Activated CD4-positive, CD25-positive, alpha-beta regulatory T cell (primary cell): Measurements from ENCODE around the gene LINGO4.

Experiments
- DNase-seq, 4 experiments: peaks; one replicate each; lab custom pipeline; 2025; lab: John Stamatoyannopoulos, UW

Gene LINGO4

DNA sequence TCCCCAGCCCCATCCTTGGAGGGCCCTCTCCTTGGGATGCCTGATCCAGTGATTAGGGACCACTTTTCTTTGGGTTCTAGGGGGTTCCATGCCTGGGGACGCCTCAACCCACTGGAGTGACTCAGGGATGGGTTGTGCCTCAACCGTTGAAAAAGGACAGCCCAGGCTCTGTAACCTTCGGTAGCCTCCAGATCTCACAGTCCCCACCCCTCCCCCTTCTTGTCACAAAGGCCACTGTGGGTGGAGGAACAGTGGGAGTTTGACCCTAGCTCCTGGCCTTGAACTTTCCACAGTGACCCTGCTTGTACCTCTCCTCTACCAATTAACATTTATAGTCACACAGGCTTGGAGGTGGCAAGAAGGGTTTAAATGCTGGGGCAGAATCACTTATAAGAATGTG is 29.0 kb upstream of the LINGO4 start:
- no peak for DNase-seq

DNA sequence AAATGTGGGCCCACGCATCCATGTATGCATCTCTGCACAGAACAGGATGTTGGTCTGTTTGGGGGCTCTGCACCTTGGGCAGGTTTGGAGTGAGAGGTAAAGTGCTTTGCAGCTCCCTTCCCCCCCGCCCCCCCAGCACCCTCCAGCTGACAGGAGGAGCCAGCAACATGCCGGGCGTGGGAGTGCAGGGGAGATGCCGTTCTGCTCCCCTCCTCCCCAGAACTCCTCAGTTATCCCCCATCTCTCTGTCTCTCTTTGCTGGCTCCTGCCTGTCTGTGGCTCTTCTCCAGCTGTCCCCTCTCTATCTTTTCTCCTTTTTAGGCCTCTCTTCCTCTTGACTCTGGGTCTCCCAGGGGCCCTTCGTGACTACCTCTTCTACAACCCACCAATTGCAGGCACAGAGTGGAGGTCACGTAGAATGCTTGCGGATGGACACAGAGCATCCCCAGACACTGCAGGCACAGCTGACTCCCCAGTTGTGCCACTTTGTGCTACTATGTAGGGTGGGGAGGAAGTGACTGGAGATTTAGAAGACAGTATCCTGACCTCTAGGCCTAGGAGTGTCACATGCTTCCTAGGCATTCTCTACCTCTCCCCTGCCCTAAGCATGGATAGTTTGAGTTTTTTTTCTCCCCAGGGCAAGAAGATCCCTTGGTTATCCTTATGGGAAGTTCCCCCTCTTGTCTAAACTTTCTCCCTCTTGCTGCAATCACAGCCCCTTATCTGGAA is 28.1 kb upstream of the LINGO4 start:
- DNase-seq: no peak

DNA sequence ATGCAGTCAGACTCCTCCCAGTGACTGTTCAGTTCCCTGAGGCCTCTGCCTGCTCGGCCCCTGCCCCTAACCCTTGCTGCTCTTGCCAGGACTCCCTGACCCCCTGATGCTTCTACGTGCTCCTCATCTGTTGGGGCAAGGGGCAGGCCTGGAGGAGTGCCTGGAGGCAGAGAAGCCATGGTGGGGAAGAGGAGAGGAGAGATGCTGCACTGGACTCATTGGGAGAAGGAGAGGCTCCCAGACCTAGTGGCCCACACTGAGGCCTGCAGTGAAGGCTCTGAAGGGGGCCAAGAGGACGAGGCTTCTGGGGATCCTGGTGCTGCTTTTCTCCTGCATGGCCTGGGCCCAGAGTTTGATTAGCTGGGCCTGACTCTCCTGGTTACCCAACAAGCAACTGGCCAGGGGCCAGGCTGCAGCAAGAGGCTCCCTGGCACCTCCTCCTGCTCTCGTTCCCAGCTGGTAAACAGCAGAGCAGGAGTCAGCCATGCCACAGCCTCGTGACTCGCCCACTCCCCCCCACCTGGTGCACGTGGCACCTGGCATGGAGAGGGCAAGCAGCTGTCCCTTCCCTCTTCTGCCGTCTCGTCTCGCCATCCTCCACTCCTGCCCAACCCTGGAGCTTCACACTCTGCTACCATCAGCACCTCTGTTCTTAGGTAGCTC is 27.2 kb upstream of the LINGO4 start:
- DNase-seq: no peak

DNA sequence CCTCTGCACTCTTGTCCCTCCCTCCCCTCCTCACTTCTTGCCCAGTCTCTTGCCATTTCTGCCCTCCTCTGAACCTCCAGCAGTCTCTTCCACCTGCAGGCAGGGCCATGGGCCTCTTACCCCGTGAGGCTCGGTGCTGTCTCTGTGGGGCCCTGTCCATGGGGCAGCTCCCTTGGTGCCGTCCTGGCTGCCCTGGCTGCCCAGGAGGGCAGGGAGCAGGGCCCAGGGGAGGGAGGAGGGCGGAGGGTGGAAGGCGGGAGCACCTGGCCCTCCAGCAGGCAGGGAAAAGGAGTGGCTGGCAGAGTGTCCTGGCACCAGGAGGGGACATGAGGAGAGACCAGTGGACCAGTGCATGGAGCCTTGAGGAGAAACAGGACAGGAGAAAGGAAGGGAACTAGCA is 26.4 kb upstream of the LINGO4 start, which contains the start of gene RORC:
Gene RORC (minus strand): TSS at position 198 of the 400 bp plus-strand sequence. CDS start 38 bp downstream, at position 160.
- DNase-seq: no peak

DNA sequence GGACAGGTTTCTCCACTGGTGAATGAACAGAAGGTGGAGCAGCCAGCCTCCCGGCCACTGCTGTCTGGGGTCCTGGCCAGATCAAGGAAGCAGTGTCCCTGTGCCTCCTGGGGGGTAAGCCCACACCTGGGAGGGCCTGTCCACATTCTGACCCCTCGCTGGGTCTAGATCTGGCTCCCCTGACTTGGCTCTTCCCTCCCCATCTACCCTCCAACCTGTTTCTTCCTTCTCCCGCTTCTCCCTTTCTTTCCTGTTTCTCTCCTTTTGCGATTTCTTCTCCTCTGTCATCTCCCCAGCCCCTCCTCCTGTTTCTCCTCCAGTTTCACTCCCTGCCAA is 26.0 kb upstream of the LINGO4 start:
- no peak for DNase-seq

DNA sequence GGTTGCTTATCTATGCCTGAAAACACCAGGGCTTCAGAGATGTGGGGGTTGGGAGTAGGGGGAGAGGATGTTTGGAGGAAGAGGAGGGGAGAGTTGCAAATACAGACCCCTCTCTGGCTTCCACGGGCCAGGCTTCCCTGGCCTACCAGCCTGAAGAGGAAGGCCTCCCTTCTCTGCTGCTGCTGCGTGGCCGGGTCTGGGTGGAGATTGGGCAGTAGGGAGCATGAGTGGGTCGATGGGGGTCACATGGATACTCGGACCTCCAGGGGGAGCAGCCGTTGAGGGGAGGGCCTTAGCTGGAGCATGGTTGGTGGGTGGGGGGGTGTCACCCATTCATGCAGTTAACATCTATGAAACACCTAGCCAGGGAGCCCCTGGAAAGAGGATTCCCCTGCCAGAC is 24.8 kb upstream of the LINGO4 start:
- DNase-seq: no peak

DNA sequence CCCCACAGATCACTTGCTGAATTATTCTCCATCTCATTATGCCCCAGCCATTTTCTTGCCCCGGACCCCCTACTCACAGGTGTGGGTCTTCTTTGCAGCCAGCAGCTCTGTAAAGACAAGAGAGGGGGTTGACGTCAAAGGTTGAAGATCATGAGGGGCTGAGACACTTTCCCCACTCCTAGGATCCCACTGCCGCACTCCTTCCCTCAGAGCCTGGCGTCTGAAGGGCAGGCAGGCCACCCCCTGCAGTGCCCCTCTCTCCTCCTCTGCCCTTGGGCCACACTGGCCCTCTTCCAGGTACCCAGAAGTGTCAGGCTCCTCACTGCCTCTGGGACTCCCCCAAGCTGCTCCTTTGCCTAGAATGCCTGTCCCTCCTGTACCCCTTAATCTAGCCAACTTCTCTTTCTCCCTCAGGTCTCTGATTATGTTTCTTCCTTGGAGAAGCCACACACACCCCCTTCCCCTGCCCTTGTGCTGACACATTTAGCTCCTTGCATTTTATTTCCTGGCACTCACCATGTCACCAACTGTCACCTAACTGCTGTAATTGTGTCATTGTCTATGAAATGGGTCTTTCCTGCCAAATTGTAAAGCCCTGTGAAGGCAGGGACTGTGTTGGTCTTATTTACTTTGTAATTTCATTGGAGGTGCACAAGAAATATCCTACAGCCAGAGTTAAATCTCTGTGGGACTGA is 24.3 kb upstream of the LINGO4 start:
- no peak for DNase-seq

DNA sequence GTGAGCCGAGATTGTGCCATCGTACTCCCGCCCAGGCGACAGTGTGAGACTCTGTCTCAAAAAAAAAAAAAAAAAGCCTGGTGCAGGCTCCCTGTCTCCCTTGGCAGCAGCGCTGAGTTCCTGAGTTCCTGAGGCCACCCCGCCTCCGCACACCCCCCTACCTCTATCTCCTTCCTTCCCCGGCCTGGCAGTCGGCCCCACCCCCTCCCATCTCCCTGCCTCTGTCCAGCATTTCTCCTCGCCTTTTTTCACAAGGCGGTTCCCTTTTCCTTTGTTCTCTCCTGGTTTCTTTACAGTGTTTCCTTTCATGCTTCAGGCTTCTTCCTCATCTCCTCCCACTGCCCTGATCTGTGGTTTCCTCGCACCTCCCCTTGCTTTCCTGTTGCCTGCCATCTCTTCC is 23.7 kb upstream of the LINGO4 start:
- no peak for DNase-seq

DNA sequence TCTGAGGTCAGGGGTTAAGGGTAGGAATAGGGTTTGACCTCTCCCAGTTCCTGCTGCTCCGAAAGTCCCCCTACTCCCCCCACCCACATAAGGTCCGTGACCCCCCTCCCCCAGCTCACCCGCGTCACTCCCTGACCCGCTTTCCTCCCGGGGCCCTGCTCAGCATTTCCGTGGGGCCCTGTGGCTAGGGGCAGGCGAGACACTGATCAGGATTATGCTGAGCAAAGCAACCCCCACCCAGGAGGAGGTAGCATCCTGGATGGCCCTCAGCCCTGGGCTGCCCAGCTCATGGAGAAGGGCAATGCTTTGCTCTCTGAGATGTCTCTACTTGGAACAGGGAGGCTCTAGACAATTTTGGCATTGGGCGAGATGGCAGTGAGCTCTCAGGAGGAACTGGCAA is 22.6 kb upstream of the LINGO4 start:
- no peak for DNase-seq

DNA sequence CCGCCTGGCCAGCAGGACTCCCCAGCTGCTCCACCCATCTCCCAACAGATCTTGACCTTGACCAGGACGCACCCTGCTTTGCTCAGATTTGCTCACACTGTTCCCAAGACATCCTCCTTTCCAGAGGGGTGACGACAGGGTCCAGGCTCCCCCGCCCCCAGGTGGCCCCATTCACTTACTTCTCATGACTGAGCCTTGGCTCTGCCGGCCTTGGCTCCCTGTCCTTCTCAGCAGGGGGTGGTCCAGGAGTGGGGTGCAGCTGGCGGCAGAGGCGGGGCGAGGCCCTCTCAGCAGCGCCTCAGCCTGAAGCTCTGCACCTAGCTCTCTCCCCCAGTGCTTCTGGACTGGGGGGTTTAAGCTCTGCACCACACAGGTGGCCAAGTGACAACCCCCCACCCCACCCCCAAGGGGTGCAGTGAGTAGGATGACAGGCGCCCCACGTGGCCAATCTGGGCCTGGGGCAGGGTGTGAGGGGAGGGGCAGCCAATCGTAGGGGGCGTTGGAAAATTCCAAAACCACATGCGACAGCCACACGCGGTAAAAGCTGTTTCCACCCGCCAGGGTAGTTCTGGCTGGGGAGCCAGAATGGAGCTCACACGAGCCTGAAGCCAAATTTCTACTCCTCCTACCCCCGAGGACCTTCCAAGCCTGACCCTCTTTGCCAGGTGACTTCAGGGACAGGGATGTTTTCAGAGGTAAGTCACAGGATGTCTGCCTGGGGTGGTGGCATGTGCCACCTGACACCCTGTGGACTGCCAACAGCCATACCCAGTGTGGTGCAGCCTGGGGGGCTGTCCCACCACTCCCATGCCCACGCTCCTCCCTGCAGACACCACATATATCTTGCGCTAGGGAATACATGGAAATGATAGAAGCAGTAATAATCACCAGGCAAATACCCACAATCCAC is 20.8 kb upstream of the LINGO4 start:
- DNase-seq: no peak

DNA sequence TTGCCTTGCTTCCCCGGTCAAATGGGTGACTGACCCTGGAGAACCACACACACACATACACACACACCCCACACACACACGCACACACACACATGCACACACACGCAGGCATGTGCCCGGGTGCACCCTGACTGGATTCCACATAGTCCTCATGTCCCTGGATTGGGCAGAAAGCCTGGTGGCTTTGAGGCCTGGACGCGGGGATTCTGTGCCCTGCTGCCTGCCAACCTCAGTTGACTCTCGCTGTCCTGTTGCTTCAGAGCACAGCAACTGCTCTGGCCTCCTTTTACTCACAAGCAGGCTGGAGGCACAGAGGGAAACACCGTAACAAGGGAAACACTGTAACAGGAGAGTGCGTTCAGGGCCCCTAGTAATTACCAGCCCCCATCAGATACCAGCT is 20.0 kb upstream of the LINGO4 start:
- no peak for DNase-seq

DNA sequence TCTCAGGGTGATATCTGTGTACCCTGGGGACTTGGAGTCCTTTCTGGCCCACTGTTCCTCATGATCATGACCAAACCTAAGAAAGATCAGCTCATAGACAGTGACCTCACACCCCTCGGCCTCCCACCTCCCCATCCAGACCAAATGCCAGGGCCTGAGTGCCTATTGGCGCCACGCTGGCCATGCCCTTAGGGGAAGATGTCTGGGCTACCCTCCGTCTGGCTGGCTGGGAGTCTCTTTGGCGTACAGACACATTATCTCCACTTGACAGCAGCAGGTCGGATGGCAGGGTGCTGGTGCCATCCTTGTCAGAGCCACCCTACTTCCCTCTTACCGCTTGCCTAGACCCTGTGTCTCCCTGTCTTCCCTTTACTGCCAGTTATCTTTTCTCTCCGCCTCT is 18.0 kb upstream of the LINGO4 start:
- no peak for DNase-seq

DNA sequence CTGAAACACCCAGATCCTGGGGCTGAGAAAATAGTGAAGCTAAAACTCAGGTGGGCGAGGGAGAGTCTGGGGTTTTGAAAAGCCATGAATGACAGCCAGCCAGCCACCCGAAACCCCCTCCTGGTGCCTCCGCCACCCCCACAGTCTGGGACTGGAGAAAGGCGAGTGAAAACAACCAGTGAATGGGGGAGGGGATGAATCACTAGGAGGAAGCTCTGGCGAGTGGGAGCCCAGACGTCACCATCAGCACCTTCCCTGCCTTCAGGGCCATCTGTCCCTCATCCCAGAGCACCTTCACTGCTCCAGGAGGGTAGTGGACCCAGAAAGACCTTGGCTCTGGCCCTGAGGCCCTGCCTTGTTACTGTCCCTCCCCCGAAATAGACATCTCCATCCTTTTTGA is 17.2 kb upstream of the LINGO4 start:
- DNase-seq: no peak

DNA sequence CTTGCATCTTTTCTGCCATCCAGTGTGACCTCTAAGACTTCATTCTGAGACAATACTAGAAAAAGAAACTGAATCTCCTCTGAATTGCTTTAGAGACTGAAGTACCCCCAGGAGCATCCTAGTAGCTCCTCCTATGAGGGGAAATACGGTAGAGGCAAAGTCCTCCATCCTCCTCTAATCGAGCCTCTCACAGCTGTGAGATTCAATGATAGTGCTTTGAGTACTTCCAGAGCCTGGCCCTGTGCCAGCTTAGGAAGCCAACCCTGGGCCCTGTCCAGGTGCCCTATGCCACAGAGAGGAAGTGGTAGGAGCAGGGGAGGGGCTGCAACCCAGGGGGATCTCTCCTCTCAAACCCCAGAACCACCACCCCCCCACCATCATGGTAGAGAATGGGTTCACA is 15.7 kb upstream of the LINGO4 start:
- DNase-seq: no peak

DNA sequence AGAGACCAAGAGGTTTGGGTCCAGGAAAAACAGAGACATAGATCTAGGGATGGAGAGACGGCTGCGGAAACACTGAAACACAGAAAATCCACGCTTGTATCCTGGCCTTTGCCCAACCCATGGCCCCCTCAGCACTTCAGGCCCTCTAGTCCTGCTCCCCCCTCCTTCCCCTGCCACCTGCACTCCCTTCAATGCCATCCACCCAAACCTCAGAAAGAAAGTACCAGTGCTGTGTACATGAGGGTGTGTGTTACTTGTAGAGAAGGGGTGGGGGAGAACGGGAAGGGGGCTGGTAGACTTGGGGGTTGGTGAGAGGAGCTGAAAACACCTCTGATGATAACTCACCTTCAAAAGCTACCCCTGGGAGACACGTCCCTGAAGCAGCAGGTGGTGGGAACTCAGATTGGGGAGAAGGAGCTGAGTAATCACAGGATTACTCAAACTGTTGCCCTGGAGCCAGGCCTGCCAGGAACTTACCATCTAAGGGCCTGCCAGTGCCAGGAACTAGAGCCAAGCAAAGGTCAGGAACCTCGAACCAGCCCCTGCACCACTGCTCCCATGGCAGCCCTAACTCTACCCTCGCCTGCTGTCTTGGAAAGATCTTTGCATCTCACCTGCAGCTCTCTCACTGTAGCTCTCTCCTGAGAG is 14.9 kb upstream of the LINGO4 start:
- DNase-seq: no peak

DNA sequence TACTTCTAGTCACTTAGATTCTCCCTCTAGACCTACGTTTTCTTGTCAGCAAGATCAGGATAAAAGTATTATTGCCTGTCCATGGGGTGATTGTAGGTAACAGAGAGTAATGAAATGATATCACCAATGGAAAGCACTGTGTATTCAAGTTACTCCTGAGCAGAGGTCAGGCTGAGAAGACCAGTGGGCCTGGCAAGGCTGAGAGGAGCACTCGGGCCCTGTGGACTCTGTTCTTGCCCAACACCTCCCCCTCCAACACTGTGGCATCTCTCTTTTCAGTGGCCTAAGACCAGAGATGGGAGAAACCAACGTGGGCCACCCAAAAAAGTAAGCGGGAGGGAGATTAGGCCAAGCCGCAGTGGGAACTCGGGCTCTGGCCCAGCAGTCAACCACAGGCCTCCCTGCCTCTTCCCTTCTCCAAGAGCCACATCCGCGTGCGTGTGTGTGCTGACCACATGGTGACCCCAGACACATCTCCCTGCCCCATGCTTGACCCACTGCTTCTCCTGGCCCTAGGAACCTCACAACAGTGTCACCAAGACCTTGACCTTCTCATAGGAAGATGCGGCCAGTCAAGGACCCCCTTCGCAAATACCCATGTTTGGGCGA is 14.1 kb upstream of the LINGO4 start:
- no peak for DNase-seq

DNA sequence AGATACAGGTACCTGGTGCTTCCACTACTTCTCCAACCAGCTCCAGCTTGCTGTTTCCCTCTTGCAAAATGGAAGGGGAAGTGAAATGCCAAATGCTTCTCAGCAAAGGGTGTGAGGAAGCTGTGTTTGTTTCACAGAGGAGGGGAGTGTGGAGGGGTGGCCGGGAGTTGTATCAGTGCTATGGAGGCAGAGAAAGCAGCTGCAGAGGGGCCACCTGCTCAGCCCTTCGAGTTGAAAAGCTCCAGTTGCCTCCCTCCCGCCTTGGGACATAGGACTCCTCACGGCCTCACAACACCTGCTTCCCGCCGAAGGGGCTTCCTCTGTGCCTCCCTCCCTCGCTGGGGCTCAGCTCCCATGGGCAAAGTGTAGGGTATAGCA is 12.1 kb upstream of the LINGO4 start:
- DNase-seq: no peak

DNA sequence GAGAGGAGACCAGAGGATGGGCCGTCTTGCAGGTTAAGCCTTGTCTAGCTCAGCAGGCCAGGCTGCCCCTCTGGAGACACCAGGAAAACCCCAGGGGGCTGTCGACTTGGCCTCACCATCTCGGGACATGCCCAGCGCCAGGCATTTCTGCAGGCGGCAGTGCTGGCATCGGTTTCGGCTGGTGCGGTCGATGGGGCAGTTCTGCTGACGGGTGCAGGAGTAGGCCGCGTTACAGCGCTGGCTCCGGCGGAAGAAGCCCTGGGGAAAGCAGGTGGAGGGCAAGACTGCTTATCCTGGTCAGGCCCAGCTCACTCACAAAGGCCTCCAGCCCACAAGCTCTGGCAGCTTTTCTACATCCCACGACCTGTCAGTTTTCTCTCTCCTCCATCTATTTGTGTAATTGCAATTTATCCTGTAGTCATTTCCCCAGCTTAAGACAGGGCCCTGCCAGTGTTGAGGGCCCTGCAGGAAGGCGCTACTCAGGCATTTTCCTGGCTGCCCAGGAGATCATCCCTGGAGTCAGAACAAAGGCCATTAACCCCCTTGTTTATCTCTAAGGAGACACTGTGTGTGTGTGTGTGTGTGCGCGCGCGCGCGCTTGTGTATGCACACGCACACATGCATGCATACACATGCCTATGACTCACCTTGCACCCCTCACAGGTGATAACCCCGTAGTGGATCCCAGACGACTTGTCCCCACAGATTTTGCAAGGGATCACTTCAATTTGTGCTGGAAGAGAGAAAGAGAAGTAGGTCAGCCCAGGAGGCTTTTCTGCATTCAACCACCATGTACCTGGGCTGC is 11.5 kb upstream of the LINGO4 start:
- DNase-seq: no peak

DNA sequence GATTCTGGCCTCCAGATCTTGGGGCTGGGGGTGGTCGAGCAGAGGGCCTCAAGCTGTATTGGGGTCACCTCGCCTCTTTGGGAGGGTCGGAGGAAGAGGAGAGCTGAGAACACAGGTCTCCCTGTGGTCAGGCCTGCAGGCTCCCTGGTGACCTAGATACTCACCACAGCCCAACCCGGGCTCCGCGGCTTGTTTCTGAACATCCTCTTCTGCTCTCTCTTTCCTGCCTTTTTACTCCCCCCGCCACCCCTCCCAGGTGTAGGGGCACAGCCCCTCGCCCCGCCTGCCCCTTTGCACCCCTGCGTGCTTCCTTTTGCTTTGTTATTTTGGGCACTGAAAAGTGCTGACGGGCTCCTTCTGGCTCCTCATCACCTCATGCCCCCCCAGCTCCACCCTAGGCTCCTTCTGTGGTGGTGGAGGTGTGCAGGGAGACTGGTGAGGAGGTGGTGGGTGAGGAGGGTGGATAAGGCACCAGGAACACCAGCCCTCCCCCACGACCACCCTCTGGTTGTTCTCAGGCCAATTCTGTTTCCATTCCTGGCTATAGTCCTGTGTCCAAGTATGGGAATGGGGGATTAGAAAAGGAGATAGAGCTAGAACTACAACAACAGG is 10.6 kb upstream of the LINGO4 start:
- no peak for DNase-seq

DNA sequence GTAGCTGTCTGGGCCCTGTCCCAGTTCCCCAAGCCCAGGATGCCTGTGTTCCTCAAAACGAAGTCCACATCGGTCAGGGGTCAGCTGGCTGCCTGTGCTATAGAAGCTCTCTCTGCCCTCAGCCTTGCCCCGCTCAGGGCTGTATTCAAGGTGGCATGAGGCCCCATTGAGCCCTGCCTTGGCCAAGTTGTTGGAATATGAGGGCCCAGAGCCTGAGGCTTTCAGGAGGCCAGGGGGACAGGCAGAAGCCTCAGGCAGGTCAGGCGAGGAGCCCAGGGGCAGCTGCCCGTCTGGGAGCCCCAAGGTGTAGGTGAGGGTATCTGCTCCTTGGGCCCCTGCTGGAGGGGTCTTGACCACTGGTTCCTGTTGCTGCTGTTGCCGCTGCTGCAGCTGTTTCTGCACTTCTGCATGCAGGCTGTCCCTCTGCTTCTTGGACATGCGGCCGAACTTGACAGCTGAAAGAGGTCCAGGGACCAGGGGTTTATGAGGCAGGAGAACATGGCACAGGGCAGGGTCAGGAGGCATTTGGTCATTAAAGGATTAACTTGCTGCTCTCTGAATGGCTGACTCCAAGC is 9.8 kb upstream of the LINGO4 start:
- DNase-seq: no peak
